PC-3 (cell line): ENCODE data around the gene TTC7B. TPM values are rescaled to one million over a fixed set of nuclear protein-coding genes. Genes with fewer than 3 reads are reported as not detected.

ENCODE experiments used
- ATAC-seq: fragments of 200-7000 bp; cut with Tn5 transposase; 2 replicates; pipeline ENCODE4 v1.9.1; 2020; ENCODE audit warnings: mild to moderate bottlenecking, moderate library complexity
- BruUV-seq: library from RNA; stranded (reverse); fragments of 400-500 nt; replicated peaks from 2 replicates; lab custom pipeline; 2021; lab: Mats Ljungman, UMichigan
- CTCF ChIA-PET: fragments of 300-600 bp; sonication (Branson Sonifier 250); formaldehyde crosslinking; loops from one replicate; lab custom pipeline; 2022; ENCODE audit warnings: antibody characterized with exemption; lab: Charles Lee
- POLR2A ChIA-PET: fragments of 300-600 bp; sonication (Branson Sonifier 250); formaldehyde crosslinking; loops from one replicate; lab custom pipeline; 2022; ENCODE audit warnings: antibody characterized with exemption; ENCODE audit not compliant: unreplicated experiment; lab: Charles Lee
- DNase-seq: peaks from one replicate; pipeline ENCODE4 v3.0.0-alpha.2; 2015
- H2AFZ ChIP-seq: fragments of 300-600 bp; sonication (generic); 2 replicates; pipeline ENCODE4 v1.6.0; 2016; ENCODE audit warnings: antibody characterized with exemption, low read length
- H3F3A ChIP-seq: fragments of 300-600 bp; sonication (generic); one replicate; pipeline ENCODE4 v1.6.0; 2017; ENCODE audit warnings: antibody characterized with exemption, low read length, control low read depth, mild to moderate bottlenecking; ENCODE audit not compliant: unreplicated experiment
- H3K27ac ChIP-seq: fragments of 300-600 bp; sonication (generic); 2 replicates; pipeline ENCODE4 v1.5.1; 2016; ENCODE audit warnings: mild to moderate bottlenecking, low read length
- H3K27me3 ChIP-seq: fragments of 300-600 bp; sonication (generic); 2 replicates; pipeline ENCODE4 v1.6.1; 2016; ENCODE audit warnings: low read length, mixed read lengths
- H3K36me3 ChIP-seq: fragments of 300-600 bp; sonication (generic); 2 replicates; pipeline ENCODE4 v1.6.1; 2016; ENCODE audit warnings: low read depth, mixed run types, low read length, mixed read lengths
- H3K4me1 ChIP-seq: fragments of 300-600 bp; sonication (generic); 2 replicates; pipeline ENCODE4 v1.5.1; 2016; ENCODE audit warnings: low read length; ENCODE audit not compliant: insufficient read depth
- H3K4me2 ChIP-seq: fragments of 300-600 bp; sonication (generic); 2 replicates; pipeline ENCODE4 v1.6.0; 2016; ENCODE audit warnings: low read length
- H3K4me3 ChIP-seq: fragments of 300-600 bp; sonication (generic); 2 replicates; pipeline ENCODE4 v1.5.1; 2016; ENCODE audit warnings: mild to moderate bottlenecking, low read length, mixed read lengths
- H3K79me2 ChIP-seq: fragments of 300-600 bp; sonication (generic); 2 replicates; pipeline ENCODE4 v1.6.1; 2017; ENCODE audit warnings: low read length, mixed read lengths
- H3K9ac ChIP-seq: fragments of 300-600 bp; sonication (generic); 2 replicates; pipeline ENCODE4 v1.6.0; 2016; ENCODE audit warnings: mild to moderate bottlenecking, low read length
- H3K9me2 ChIP-seq: fragments of 300-600 bp; sonication (generic); replicated peaks from 2 replicates; pipeline ENCODE4 v1.6.1; 2016; ENCODE audit warnings: mixed run types, low read length, mixed read lengths
- H3K9me3 ChIP-seq: fragments of 300-600 bp; sonication (generic); 2 replicates; pipeline ENCODE4 v1.6.1; 2016; ENCODE audit warnings: low read length, mixed read lengths
- H4K20me1 ChIP-seq: fragments of 300-600 bp; sonication (generic); 2 replicates; pipeline ENCODE4 v1.6.1; 2016; ENCODE audit warnings: low read length, mixed read lengths
- EZH2 ChIP-seq: fragments of 300-600 bp; sonication (generic); IDR thresholded peaks from one replicate; pipeline ENCODE4 v1.6.1; 2017; ENCODE audit warnings: antibody characterized with exemption, mild to moderate bottlenecking, low read length; ENCODE audit not compliant: unreplicated experiment
- EZH2phosphoT487 ChIP-seq: fragments of 300-600 bp; sonication (generic); IDR thresholded peaks from 2 replicates; pipeline ENCODE4 v1.6.1; 2018; ENCODE audit warnings: mild to moderate bottlenecking, antibody characterized with exemption, low read length, borderline replicate concordance
- intact Hi-C: fragments of 100-400 bp; cut with micrococcal nuclease; formaldehyde crosslinking; loops from 2 replicates; pipeline ENCODE4 v1.9.0; 2023
- total RNA-seq: library from RNA; depleted of rRNA; stranded (reverse); fragments of >200 nt; gene quantifications from 2 replicates; pipeline ENCODE4 v1.2.3, GENCODE V29; 2014
- TF ChIP-seq, protein P1 (sequence below): fragments of 300-600 bp; sonication (generic); conservative IDR thresholded peaks from 2 replicates; pipeline ENCODE4 v1.5.1; 2017; ENCODE audit warnings: antibody characterized with exemption, low read depth, mild to moderate bottlenecking, low read length

Gene TTC7B
- total RNA-seq, 1 experiment from 2014 or later = 45.6 TPM

DNA sequence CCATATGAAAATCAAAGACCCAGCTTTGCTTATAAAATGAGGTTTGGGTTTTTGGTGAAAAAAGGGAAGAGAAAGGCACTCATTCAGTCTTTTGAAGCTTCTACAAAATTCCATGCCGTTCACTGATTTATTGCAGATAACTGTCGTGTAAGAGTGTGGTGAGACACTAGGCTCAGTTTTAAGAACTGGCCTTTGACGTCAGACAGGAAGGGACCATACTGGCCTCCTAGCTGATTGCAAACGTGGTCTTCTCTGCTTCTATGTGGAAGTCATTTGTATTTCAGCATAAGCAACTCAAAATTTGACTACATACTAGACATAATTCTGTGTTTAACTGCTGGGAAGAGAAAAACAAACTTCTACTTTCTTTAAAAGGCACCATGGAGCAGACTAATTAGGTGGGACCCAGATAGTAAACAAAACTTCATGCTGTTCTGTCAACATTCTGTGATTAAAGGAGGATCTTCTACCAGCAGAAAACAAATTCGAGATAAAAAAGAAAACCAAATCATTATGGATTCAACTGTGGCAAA is 168.7 kb downstream of the TTC7B start:
- H3K9ac ChIP-seq = no peak overlapping the region
- no peak for ATAC-seq
- no peaks in the 10 kb centered on the region for H4K20me1 ChIP-seq
- H3K4me3 ChIP-seq = no peak overlapping the region
- no peak overlapping the region for H2AFZ ChIP-seq
- H3K27ac ChIP-seq = no peak overlapping the region
- no peaks in the 10 kb centered on the region for H3K9me3 ChIP-seq
- POLR2A ChIA-PET = no interaction called here
- CTCF ChIA-PET = no interaction called here
- H3K79me2 ChIP-seq = no peaks in the 10 kb centered on the region
- DNase-seq = no peak
- TF ChIP-seq, protein P1, sequence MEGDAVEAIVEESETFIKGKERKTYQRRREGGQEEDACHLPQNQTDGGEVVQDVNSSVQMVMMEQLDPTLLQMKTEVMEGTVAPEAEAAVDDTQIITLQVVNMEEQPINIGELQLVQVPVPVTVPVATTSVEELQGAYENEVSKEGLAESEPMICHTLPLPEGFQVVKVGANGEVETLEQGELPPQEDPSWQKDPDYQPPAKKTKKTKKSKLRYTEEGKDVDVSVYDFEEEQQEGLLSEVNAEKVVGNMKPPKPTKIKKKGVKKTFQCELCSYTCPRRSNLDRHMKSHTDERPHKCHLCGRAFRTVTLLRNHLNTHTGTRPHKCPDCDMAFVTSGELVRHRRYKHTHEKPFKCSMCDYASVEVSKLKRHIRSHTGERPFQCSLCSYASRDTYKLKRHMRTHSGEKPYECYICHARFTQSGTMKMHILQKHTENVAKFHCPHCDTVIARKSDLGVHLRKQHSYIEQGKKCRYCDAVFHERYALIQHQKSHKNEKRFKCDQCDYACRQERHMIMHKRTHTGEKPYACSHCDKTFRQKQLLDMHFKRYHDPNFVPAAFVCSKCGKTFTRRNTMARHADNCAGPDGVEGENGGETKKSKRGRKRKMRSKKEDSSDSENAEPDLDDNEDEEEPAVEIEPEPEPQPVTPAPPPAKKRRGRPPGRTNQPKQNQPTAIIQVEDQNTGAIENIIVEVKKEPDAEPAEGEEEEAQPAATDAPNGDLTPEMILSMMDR = no peak
- no peak for TF ChIP-seq EZH2phosphoT487
- no peak for TF ChIP-seq EZH2
- H3F3A ChIP-seq = no peaks in the 10 kb centered on the region
- BruUV-seq = no TSS peak
- H3K36me3 ChIP-seq = no peaks in the 10 kb centered on the region
- intact Hi-C loops = no loop called here
- H3K4me2 ChIP-seq = no peak overlapping the region
- no peaks in the 10 kb centered on the region for H3K9me2 ChIP-seq
- H3K4me1 ChIP-seq = peaks cover 12% of the 10 kb centered on the region
- no peaks in the 10 kb centered on the region for H3K27me3 ChIP-seq

DNA sequence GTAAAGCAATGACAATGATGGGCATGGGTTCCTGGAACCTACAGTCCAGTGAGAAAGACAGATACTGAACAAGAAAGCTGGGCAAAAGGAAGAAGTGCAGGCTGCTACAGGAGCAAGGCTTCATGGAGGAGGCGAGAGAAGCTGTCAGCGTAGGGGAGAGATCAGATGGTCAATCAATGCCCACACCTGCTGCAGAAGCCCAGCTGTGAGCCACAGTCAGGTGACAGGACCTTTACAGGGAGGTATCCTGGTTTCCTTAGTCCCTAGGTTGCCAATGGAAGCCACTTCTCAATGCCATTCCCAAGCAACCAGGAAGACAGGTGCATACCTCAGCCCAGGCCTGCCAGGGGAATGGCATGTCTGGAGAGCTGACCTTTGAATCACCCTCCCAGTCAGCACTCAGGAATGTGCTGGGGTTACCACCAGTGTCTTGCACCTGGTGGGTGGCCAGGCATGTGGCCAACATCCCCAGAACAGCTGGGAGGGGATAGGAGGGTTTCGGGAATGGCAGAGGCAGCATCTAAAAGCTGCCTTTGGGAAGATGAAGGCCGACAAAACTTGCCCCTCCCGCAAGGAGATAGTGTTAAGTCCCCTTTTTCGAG is 170.3 kb downstream of the TTC7B start:
- H3K9me3 ChIP-seq = no peaks in the 10 kb centered on the region
- peaks cover 12% of the 10 kb centered on the region for H3K4me1 ChIP-seq
- H3K4me3 ChIP-seq = no peak overlapping the region
- DNase-seq (peak; percentile 84), ATAC-seq (peak; percentile 87)
- ChIA-PET POLR2A (interaction anchor here (0.6 to 0.7 kb wide), 2 partner anchors 133 to 137 kb away, joined by 4 to 5 read pairs; no protein-coding TSS in a partner anchor), CTCF (interaction anchor here (0.6 kb wide), 1 partner anchor 51 kb away, joined by 4 read pairs; no protein-coding TSS in a partner anchor)
- H3K36me3 ChIP-seq = no peaks in the 10 kb centered on the region
- BruUV-seq = no TSS peak
- intact Hi-C loops = no loop called here
- no peaks in the 10 kb centered on the region for H4K20me1 ChIP-seq
- H3K9me2 ChIP-seq = no peaks in the 10 kb centered on the region
- H3K9ac ChIP-seq = no peak overlapping the region
- 0 out of 2 replicates have a peak overlapping the region, but pooled peaks have one; percentile 6 for H3K4me2 ChIP-seq
- no peak overlapping the region for H2AFZ ChIP-seq
- no peaks in the 10 kb centered on the region for H3F3A ChIP-seq
- no peak for TF ChIP-seq EZH2
- TF ChIP-seq, protein P1 = no peak
- TF ChIP-seq EZH2phosphoT487 = no peak
- no peak overlapping the region for H3K27ac ChIP-seq
- H3K79me2 ChIP-seq = no peaks in the 10 kb centered on the region
- H3K27me3 ChIP-seq = no peaks in the 10 kb centered on the region

DNA sequence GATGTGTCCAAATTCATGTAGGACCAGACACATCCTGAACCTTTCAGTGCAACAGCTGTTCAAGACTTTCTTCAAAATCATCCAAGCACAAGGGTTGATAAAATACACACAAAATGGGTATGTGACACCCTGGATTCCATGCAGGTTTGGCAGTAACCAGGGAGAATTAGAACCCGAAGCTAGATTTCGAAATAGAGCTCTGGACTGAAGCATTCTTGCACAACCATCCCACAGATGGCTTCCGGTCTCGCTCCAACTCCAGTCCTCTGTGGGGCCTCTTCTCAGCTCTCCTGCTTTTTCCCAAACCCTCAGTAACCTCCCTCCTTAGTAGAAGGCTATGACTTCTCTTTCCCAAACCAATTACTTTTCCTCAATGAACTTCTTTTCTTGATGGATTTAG is 171.3 kb downstream of the TTC7B start:
- ChIA-PET CTCF (no interaction called here), POLR2A (interaction anchor here (0.6 kb wide), 1 partner anchor 138 kb away, joined by 5 read pairs; no protein-coding TSS in a partner anchor)
- no peak for TF ChIP-seq EZH2phosphoT487
- TF ChIP-seq EZH2 = no peak
- TF ChIP-seq, protein P1 = no peak
- Histone ChIP-seq H3K9me2 (no peaks in the 10 kb centered on the region), H3K9ac (no peak overlapping the region), H3K36me3 (no peaks in the 10 kb centered on the region), H3K79me2 (no peaks in the 10 kb centered on the region), H3K4me1 (peaks cover 12% of the 10 kb centered on the region), H2AFZ (no peak overlapping the region), H3F3A (no peaks in the 10 kb centered on the region), H3K4me3 (no peak overlapping the region), H4K20me1 (no peaks in the 10 kb centered on the region), H3K27me3 (no peaks in the 10 kb centered on the region), H3K27ac (no peak overlapping the region), H3K4me2 (no peak overlapping the region), H3K9me3 (no peaks in the 10 kb centered on the region)
- intact Hi-C loops = no loop called here
- no peak for ATAC-seq
- DNase-seq = no peak
- no TSS peak for BruUV-seq
